K562 (cell line): Measurements from ENCODE around the gene MT1E. TPM values are rescaled to one million over a fixed set of nuclear protein-coding genes. Genes with fewer than 3 reads are reported as not detected.

Experiments
- ATAC-seq: fragments of 200-7000 bp; cut with Tn5 transposase; 3 replicates; pipeline ENCODE4 v1.9.1; 2020; ENCODE audit warnings: moderate library complexity
- BruUV-seq: library from RNA; stranded (reverse); fragments of 400-500 nt; replicated peaks from 2 replicates; lab custom pipeline; 2021; lab: Mats Ljungman, UMichigan
- CTCF ChIA-PET: fragments of 300-600 bp; formaldehyde crosslinking; extraction: SDS; loops from one replicate; lab custom pipeline; 2021; ENCODE audit warnings: low intra/inter-chr PET ratio; lab: Yijun Ruan, JAX
- POLR2A ChIA-PET: fragments of 300-600, 350-650 bp; sonication (Branson Sonifier 250); formaldehyde crosslinking; extraction: SDS; loops from one replicate; lab custom pipeline; 2021; ENCODE audit warnings: antibody characterized with exemption, inconsistent platforms; lab: Yijun Ruan, JAX
- DNase-seq, 4 experiments: peaks; one replicate each; pipeline versions ENCODE4 v3.0.0 to v3.0.0-alpha.2; 2011 to 2018; ENCODE audit warnings: low spot score in 3 of 4, mixed read lengths in 3 of 4; ENCODE audit errors: extremely low read depth in 1 of 4
- FAIRE-seq: peaks from 2 replicates; lab custom pipeline; 2011; peaks lifted over from hg19 to GRCh38; lab: Jason Lieb, UNC
- H2AFZ ChIP-seq: 2 replicates; pipeline ENCODE4 v1.6.0; 2011; ENCODE audit warnings: low read depth, low read length, control low read depth, inconsistent platforms
- H3K27ac ChIP-seq: fragments of 200-600 bp; 3 replicates; pipeline ENCODE4 v1.8.0; 2011; ENCODE audit warnings: low read depth, mild to moderate bottlenecking, control low read depth, inconsistent platforms, low read length, moderate library complexity, mixed read lengths; ENCODE audit errors: extremely low read depth
- H3K27me3 ChIP-seq, 2 experiments: fragments of 300-600 bp in 1 of 2; 2 replicates in 1 of 2; 3 replicates in 1 of 2; pipeline versions ENCODE4 v1.6.0 to v1.8.0; 2011; ENCODE audit warnings: inconsistent platforms in 2 of 2, low read length in 2 of 2, mild to moderate bottlenecking in 1 of 2, mixed read lengths in 1 of 2, moderate library complexity in 1 of 2; ENCODE audit not compliant: control insufficient read depth in 2 of 2, insufficient read depth in 2 of 2
- H3K36me3 ChIP-seq: fragments of 300-600 bp; 3 replicates; pipeline ENCODE4 v1.8.0; 2011; ENCODE audit warnings: mild to moderate bottlenecking, low read length, inconsistent platforms; ENCODE audit not compliant: control insufficient read depth, insufficient read depth
- H3K4me1 ChIP-seq, 2 experiments: fragments of 200-600 bp in 1 of 2; replicated peaks in 1 of 2; 2 replicates in 1 of 2; 3 replicates in 1 of 2; pipeline versions ENCODE4 v1.5.1 to v1.8.0; 2011; ENCODE audit warnings: inconsistent platforms in 2 of 2, low read length in 2 of 2, mild to moderate bottlenecking in 1 of 2, mixed read lengths in 1 of 2, moderate library complexity in 1 of 2; ENCODE audit not compliant: control insufficient read depth in 2 of 2, insufficient read depth in 2 of 2
- H3K4me2 ChIP-seq: 2 replicates; pipeline ENCODE4 v1.6.1; 2011; ENCODE audit warnings: low read length, control low read depth, inconsistent platforms, mixed read lengths; ENCODE audit not compliant: insufficient read depth
- H3K4me3 ChIP-seq: fragments of 200-600 bp; sonication (generic), shearing (Covaris generic); 2 replicates; pipeline ENCODE4 v1.5.1; 2016; ENCODE audit warnings: control low read depth, inconsistent platforms
- H3K79me2 ChIP-seq: fragments of 200-600 bp; 3 replicates; pipeline ENCODE4 v1.8.0; 2011; ENCODE audit warnings: low read length, inconsistent platforms; ENCODE audit not compliant: control insufficient read depth, insufficient read depth
- H3K9ac ChIP-seq, 2 experiments: 2 replicates each; pipeline versions ENCODE4 v1.6.0 to v1.6.1; 2011; ENCODE audit warnings: low read depth in 2 of 2, low read length in 2 of 2, control low read depth in 1 of 2, inconsistent platforms in 1 of 2, mild to moderate bottlenecking in 1 of 2, mixed read lengths in 1 of 2; ENCODE audit not compliant: insufficient read depth in 1 of 2
- H3K9me1 ChIP-seq: one replicate; pipeline ENCODE4 v1.6.0; 2011; ENCODE audit warnings: inconsistent platforms, mild to moderate bottlenecking, low read length, moderate library complexity; ENCODE audit not compliant: control insufficient read depth, insufficient read depth
- H3K9me3 ChIP-seq: replicated peaks from 2 replicates; pipeline ENCODE4 v1.5.1; 2011; ENCODE audit warnings: low read depth, low read length, inconsistent platforms; ENCODE audit not compliant: control insufficient read depth, insufficient read depth
- H4K20me1 ChIP-seq: replicated peaks from 2 replicates; pipeline ENCODE4 v1.6.1; 2011; ENCODE audit warnings: low read length, inconsistent platforms, mixed read lengths; ENCODE audit not compliant: control insufficient read depth, insufficient read depth
- DMBX1 ChIP-seq: fragments of 250-450 bp; sonication (Bioruptor Pico); IDR thresholded peaks from 2 replicates; pipeline ENCODE4 v1.8.0; 2022; ENCODE audit warnings: inconsistent platforms, mild to moderate bottlenecking, moderate library complexity, borderline replicate concordance
- ERF ChIP-seq: fragments of 450-650 bp; formaldehyde crosslinking; IDR thresholded peaks from 2 replicates; pipeline ENCODE4 v1.4.0; 2020; ENCODE audit warnings: mild to moderate bottlenecking, mixed read lengths
- FOXK1 ChIP-seq: sonication (generic); formaldehyde crosslinking; IDR thresholded peaks from 2 replicates; pipeline ENCODE4 v1.8.0; 2022; ENCODE audit warnings: missing genetic modification reagents, mild to moderate bottlenecking, borderline replicate concordance
- FUS ChIP-seq: fragments of 200-400 bp; formaldehyde crosslinking; optimal IDR thresholded peaks from 2 replicates; pipeline ENCODE3; 2017; ENCODE audit warnings: low read depth, low read length
- MCM7 ChIP-seq, 2 experiments: fragments of 450-650 bp; IDR thresholded peaks; 2 replicates each; pipeline ENCODE4 v1.6.1; 2016 to 2018
- NFIC ChIP-seq: fragments of 450-650 bp; IDR thresholded peaks from 2 replicates; pipeline ENCODE4 v1.6.1; 2017; ENCODE audit warnings: mild to moderate bottlenecking, inconsistent platforms
- RAD21 ChIP-seq, 2 experiments: fragments of 250-450 bp in 1 of 2; fragments of 450-650 bp in 1 of 2; sonication (Bioruptor Pico) in 1 of 2; formaldehyde crosslinking in 1 of 2; IDR thresholded peaks in 1 of 2; conservative IDR thresholded peaks in 1 of 2; 2 replicates each; pipeline versions ENCODE4 v1.4.0 to v1.8.0; 2020 to 2022; ENCODE audit warnings: mild to moderate bottlenecking in 2 of 2, moderate library complexity in 1 of 2
- TAF7 ChIP-seq: fragments of 450-650 bp; IDR thresholded peaks from 2 replicates; pipeline ENCODE4 v1.6.1; 2016; ENCODE audit warnings: missing genetic modification characterization, missing compliant biosample characterization
- ZBTB7A ChIP-seq: IDR thresholded peaks from 2 replicates; pipeline ENCODE4 v1.6.1; 2011; ENCODE audit warnings: low read depth, mild to moderate bottlenecking, low read length, moderate library complexity, borderline replicate concordance; ENCODE audit not compliant: control insufficient read depth
- ZNF324 ChIP-seq: fragments of 250-450 bp; sonication (Bioruptor Pico); IDR thresholded peaks from 2 replicates; pipeline ENCODE4 v1.4.0; 2020; ENCODE audit warnings: mild to moderate bottlenecking
- ZNF518B ChIP-seq: fragments of 250-450 bp; sonication (Bioruptor Pico); IDR thresholded peaks from 2 replicates; pipeline ENCODE4 v1.5.0; 2021; ENCODE audit warnings: mild to moderate bottlenecking, moderate library complexity
- WGBS: fragments of 100-300 bp; shearing (Covaris generic); methylation state at CpG from one replicate; pipeline ENCODE4 v1.1.6; 2016; ENCODE audit warnings: low coverage, mixed read lengths; ENCODE audit not compliant: insufficient coverage; ENCODE audit errors: missing lambda C conversion rate; 5-methylcytosine and 5-hydroxymethylcytosine counted together
- in situ Hi-C: fragments of 300-500 bp; cut with MboI; formaldehyde crosslinking; loops from 4 replicates; pipeline ENCODE4 v1.15.0; 2018; ENCODE audit warnings: inconsistent platforms, mixed read lengths
- intact Hi-C: fragments of 100-400 bp; cut with micrococcal nuclease; formaldehyde crosslinking; loops from 2 replicates; pipeline ENCODE4 v1.14.2; 2022
- polyA plus RNA-seq, 8 experiments: library from polyadenylated mRNA; depleted of rRNA in 4 of 8; stranded (reverse) in 5 of 8; unstranded in 3 of 8; fragments of >200 nt; fragmentation: Nextera tagmentation in 2 of 8; fragmentation: Illumina TruSeq in 1 of 8; extraction: Ambion mirVana in 2 of 8; extraction: Trizol in 1 of 8; gene quantifications; 2 replicates each; pipeline versions ENCODE4 v1.2.1 to v1.2.3, GENCODE V29; 2011 to 2014; ENCODE audit warnings: inconsistent platforms in 1 of 8, missing spikeins in 1 of 8
- total RNA-seq, 7 experiments: library from RNA; depleted of rRNA in 6 of 7; stranded (reverse); fragments of >200 nt in 6 of 7; fragmentation: Illumina TruSeq in 2 of 7; extraction: Trizol in 2 of 7; gene quantifications; 2 replicates each; pipeline versions ENCODE4 v1.2.1 to v1.2.3, GENCODE V29; 2011 to 2021; ENCODE audit warnings: low replicate concordance in 1 of 7
- TF ChIP-seq, protein P1 (sequence below): fragments of 250-450 bp; sonication (Bioruptor Pico); IDR thresholded peaks from 2 replicates; pipeline ENCODE4 v1.4.0; 2020

MT1E gene
- total and polyA plus RNA-seq, 9 of the 15 experiments (the other 6 are each of a cell fraction or from before 2014, with no cell fraction given), result 0.29 to 0.81 (median 0.46) TPM; not detected in 3

DNA sequence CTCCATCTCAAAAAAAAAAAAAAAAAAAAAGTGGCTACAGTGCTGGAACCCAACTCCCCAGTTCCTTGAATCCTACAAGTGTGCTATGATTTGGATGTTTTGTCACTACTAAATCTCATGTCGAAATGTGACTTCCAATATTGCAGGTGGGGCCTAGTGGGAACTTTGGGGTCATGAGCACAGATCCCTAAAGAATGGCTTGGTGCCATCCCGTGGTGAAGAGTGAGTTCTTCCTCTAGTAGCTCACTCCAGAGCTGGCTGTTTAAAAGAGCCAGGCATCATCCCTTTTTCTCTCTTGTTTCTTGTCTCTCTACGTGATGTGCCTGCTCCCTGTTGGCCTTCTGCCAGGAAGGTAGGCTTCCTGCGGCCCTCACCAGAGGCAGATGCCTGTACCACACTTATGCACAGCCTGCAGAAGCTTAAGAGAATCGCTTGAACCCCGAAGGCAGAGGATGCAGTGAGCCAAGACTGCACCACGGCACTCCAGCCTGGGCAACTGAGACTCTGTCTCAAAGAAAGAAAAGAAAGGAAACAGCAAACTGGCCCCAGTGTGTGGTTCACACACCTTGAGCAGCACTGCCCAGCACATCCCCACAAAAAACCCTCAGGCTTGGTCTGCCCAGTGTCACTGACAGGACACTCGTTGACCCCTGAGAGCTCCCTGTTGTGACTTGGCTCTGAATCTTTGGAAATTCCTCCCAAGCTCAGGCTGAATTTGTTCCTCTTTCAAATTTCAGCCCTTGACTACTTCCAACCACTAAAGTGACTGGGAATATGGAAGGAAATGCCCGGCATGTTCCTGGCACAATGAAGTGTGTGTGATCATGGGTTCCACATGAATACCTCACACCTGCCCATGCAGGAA is 3.1 kb downstream of the MT1E start:
- H3K4me3 ChIP-seq, result no peak overlapping the region
- ATAC-seq, result peak; percentile 36; the same call in 1 of the 3 replicates
- no peak for TF ChIP-seq ZNF518B (CRISPR knock-in tag)
- no peak for TF ChIP-seq ERF (CRISPR knock-in tag)
- TF ChIP-seq, protein P1, sequence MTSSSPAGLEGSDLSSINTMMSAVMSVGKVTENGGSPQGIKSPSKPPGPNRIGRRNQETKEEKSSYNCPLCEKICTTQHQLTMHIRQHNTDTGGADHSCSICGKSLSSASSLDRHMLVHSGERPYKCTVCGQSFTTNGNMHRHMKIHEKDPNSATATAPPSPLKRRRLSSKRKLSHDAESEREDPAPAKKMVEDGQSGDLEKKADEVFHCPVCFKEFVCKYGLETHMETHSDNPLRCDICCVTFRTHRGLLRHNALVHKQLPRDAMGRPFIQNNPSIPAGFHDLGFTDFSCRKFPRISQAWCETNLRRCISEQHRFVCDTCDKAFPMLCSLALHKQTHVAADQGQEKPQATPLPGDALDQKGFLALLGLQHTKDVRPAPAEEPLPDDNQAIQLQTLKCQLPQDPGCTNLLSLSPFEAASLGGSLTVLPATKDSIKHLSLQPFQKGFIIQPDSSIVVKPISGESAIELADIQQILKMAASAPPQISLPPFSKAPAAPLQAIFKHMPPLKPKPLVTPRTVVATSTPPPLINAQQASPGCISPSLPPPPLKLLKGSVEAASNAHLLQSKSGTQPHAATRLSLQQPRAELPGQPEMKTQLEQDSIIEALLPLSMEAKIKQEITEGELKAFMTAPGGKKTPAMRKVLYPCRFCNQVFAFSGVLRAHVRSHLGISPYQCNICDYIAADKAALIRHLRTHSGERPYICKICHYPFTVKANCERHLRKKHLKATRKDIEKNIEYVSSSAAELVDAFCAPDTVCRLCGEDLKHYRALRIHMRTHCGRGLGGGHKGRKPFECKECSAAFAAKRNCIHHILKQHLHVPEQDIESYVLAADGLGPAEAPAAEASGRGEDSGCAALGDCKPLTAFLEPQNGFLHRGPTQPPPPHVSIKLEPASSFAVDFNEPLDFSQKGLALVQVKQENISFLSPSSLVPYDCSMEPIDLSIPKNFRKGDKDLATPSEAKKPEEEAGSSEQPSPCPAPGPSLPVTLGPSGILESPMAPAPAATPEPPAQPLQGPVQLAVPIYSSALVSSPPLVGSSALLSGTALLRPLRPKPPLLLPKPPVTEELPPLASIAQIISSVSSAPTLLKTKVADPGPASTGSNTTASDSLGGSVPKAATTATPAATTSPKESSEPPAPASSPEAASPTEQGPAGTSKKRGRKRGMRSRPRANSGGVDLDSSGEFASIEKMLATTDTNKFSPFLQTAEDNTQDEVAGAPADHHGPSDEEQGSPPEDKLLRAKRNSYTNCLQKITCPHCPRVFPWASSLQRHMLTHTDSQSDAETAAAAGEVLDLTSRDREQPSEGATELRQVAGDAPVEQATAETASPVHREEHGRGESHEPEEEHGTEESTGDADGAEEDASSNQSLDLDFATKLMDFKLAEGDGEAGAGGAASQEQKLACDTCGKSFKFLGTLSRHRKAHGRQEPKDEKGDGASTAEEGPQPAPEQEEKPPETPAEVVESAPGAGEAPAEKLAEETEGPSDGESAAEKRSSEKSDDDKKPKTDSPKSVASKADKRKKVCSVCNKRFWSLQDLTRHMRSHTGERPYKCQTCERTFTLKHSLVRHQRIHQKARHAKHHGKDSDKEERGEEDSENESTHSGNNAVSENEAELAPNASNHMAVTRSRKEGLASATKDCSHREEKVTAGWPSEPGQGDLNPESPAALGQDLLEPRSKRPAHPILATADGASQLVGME (CRISPR knock-in tag), result no peak
- no peak for TF ChIP-seq FUS
- no peak for TF ChIP-seq ZNF324 (CRISPR knock-in tag)
- no peak for TF ChIP-seq DMBX1 (CRISPR knock-in tag)
- no peak for TF ChIP-seq ZBTB7A
- TF ChIP-seq MCM7 (IDR thresholded peaks at IDR 0.05), result no peak
- TF ChIP-seq FOXK1, result no peak
- no peak for TF ChIP-seq TAF7 (tag)
- peak in 1 of 2 experiments; percentile 10; a peak in 2 of 4 replicates for TF ChIP-seq RAD21 (CRISPR knock-in tag; conservative IDR thresholded peaks at IDR 0.05 in 1 of 2, IDR thresholded peaks at IDR 0.05 in 1 of 2)
- peak; percentile 64 for TF ChIP-seq NFIC
- TF ChIP-seq, all 486 proteins: peak for 2
- intact Hi-C loops (no loop called here), in situ Hi-C loops (no loop called here)
- H3K36me3 ChIP-seq, result no peaks in the 10 kb centered on the region
- DNase-seq (no peak), FAIRE-seq (peak; percentile 29)
- ChIA-PET POLR2A (interaction anchor here (0.6 kb wide), 1 partner anchor 27 kb away, joined by 3 read pairs; no protein-coding TSS in a partner anchor), CTCF (no interaction called here)
- 3% methylated on average over 9 of the region's 9 CpGs for WGBS
- H3K9ac ChIP-seq, result no peak overlapping the region
- no peaks in the 10 kb centered on the region for H3K79me2 ChIP-seq
- H3K4me2 ChIP-seq, result no peak overlapping the region
- no peak overlapping the region for H2AFZ ChIP-seq
- no peaks in the 10 kb centered on the region for H3K9me1 ChIP-seq
- H3K9me3 ChIP-seq, result no peaks in the 10 kb centered on the region
- no peak overlapping the region for H3K27ac ChIP-seq
- H3K4me1 ChIP-seq, result peaks cover 0 to 14% of the 10 kb centered on the region in 2 experiments; a peak in 2 of 5 replicates
- BruUV-seq, result no TSS peak
- H4K20me1 ChIP-seq, result 0 out of 2 replicates have a peak, but pooled peaks cover 3% of the 10 kb centered on the region
- H3K27me3 ChIP-seq, result peaks cover 36 to 66% of the 10 kb centered on the region in 2 experiments; a peak in 4 of 5 replicates
